Bronchial epithelial cell (primary cell): ENCODE measurements around the gene PDE2A. TPM values are rescaled to one million over a fixed set of nuclear protein-coding genes. Genes with fewer than 3 reads are reported as not detected.
A peak's percentile ranks its signal among the peaks of the same experiment; 100 is the strongest.

Experiments
- DNase-seq: peaks from one replicate; pipeline ENCODE4 v3.0.0-alpha.2; 2010; ENCODE audit warnings: low read depth
- FAIRE-seq: peaks from 2 replicates; lab custom pipeline; 2011; peaks lifted over from hg19 to GRCh38; lab: Jason Lieb, UNC
- H3K27me3 ChIP-seq: 2 replicates; pipeline ENCODE4 v1.5.1; 2011; ENCODE audit warnings: low read length; ENCODE audit not compliant: control insufficient read depth, insufficient read depth
- H3K36me3 ChIP-seq: 2 replicates; pipeline ENCODE4 v1.5.1; 2011; ENCODE audit warnings: low read length; ENCODE audit not compliant: control insufficient read depth, insufficient read depth
- H3K4me3 ChIP-seq: 2 replicates; pipeline ENCODE4 v1.5.1; 2011; ENCODE audit warnings: mild to moderate bottlenecking, low read depth, low read length, control low read depth
- CTCF ChIP-seq: IDR thresholded peaks from 2 replicates; pipeline ENCODE4 v1.5.1; 2011; ENCODE audit warnings: mild to moderate bottlenecking, moderate library complexity, low read length, control low read depth, inconsistent platforms; ENCODE audit not compliant: insufficient read depth, severe bottlenecking
- total RNA-seq: library from RNA; depleted of rRNA; stranded (reverse); fragments of >200 nt; gene quantifications from 2 replicates; pipeline ENCODE4 v1.2.1, GENCODE V29; 2014

PDE2A gene
- total RNA-seq, 1 donor from 2014 or later, result 1.6 TPM

- TF ChIP-seq CTCF, result no peak
- H3K4me3 ChIP-seq, result peak overlapping the region; percentile 52
- DNase-seq (no peak), FAIRE-seq (no peak)
- peaks cover 18% of the 10 kb centered on the region for H3K36me3 ChIP-seq
- H3K27me3 ChIP-seq, result no peaks in the 10 kb centered on the region
Measured at GRCh38 chr11:72720784-72721183, 46.6 kb upstream of the PDE2A start.

GRCh38 chr11:72720047-72720446, 45.8 kb upstream of the PDE2A start:
- Histone ChIP-seq H3K27me3 (no peaks in the 10 kb centered on the region), H3K4me3 (peak overlapping the region; percentile 52), H3K36me3 (peaks cover 19% of the 10 kb centered on the region)
- FAIRE-seq (no peak), DNase-seq (no peak)
- no peak for TF ChIP-seq CTCF

GRCh38 chr11:72719551-72719950, 45.3 kb upstream of the PDE2A start:
- Histone ChIP-seq H3K36me3 (peaks cover 20% of the 10 kb centered on the region), H3K27me3 (no peaks in the 10 kb centered on the region), H3K4me3 (no peak overlapping the region)
- FAIRE-seq, result no peak
- no peak for TF ChIP-seq CTCF
- no peak for DNase-seq

GRCh38 chr11:72719144-72719543, 44.9 kb upstream of the PDE2A start:
- Histone ChIP-seq H3K36me3 (peaks cover 22% of the 10 kb centered on the region), H3K4me3 (no peak overlapping the region), H3K27me3 (no peaks in the 10 kb centered on the region)
- DNase-seq (no peak), FAIRE-seq (no peak)
- TF ChIP-seq CTCF, result no peak

GRCh38 chr11:72718101-72718501, 43.9 kb upstream of the PDE2A start:
- FAIRE-seq, result no peak
- TF ChIP-seq CTCF, result no peak
- no peak for DNase-seq
- H3K36me3 ChIP-seq, result peaks cover 26% of the 10 kb centered on the region
- no peak overlapping the region for H3K4me3 ChIP-seq
- H3K27me3 ChIP-seq, result no peaks in the 10 kb centered on the region

GRCh38 chr11:72716788-72717435, 42.7 kb upstream of the PDE2A start:
- Histone ChIP-seq H3K27me3 (no peaks in the 10 kb centered on the region), H3K4me3 (no peak overlapping the region), H3K36me3 (peaks cover 36% of the 10 kb centered on the region)
- DNase-seq (no peak), FAIRE-seq (no peak)
- no peak for TF ChIP-seq CTCF
